ENCODE data around the gene ABTB2.

ABTB2 gene

GRCh38 chr11:34359548-34359891 is 1.7 kb upstream of the ABTB2 start:
- DNase-seq = no peak

GRCh38 chr11:34358728-34359547 is 1.1 kb upstream of the ABTB2 start:
- DNase-seq = peak; percentile 75 to 88

GRCh38 chr11:34358258-34358727 is 483 bp upstream of the ABTB2 start:
- no peak for DNase-seq

GRCh38 chr11:34356913-34357700 is 703 bp downstream of the ABTB2 start:
- DNase-seq = peak; percentile 35 to 54

- no peak for DNase-seq
Observed at GRCh38 chr11:34356576-34356912, 1.3 kb downstream of the ABTB2 start.

- no peak for DNase-seq
Observed at GRCh38 chr11:34356130-34356529, 1.7 kb downstream of the ABTB2 start.

GRCh38 chr11:34355726-34356125 is 2.1 kb downstream of the ABTB2 start:
- no peak for DNase-seq

GRCh38 chr11:34354782-34355181 is 3.0 kb downstream of the ABTB2 start:
- no peak for DNase-seq

GRCh38 chr11:34353881-34354280 is 3.9 kb downstream of the ABTB2 start:
- DNase-seq = no peak

GRCh38 chr11:34351687-34352469 is 5.9 kb downstream of the ABTB2 start:
- DNase-seq = no peak

- no peak for DNase-seq
Observed at GRCh38 chr11:34351051-34351450, 6.8 kb downstream of the ABTB2 start.

GRCh38 chr11:34349882-34350281 is 7.9 kb downstream of the ABTB2 start:
- DNase-seq = no peak

- no peak for DNase-seq
Observed at GRCh38 chr11:34348919-34349318, 8.9 kb downstream of the ABTB2 start.

GRCh38 chr11:34348096-34348495 is 9.7 kb downstream of the ABTB2 start:
- no peak for DNase-seq

GRCh38 chr11:34346551-34346950 is 11.3 kb downstream of the ABTB2 start:
- DNase-seq = no peak

GRCh38 chr11:34345991-34346480 is 11.8 kb downstream of the ABTB2 start:
- no peak for DNase-seq

GRCh38 chr11:34345540-34345876 is 12.3 kb downstream of the ABTB2 start:
- no peak for DNase-seq

- peak; percentile 43 to 47 for DNase-seq
Observed at GRCh38 chr11:34344768-34345539, 12.9 kb downstream of the ABTB2 start.

GRCh38 chr11:34344410-34344767 is 13.4 kb downstream of the ABTB2 start:
- no peak for DNase-seq

GRCh38 chr11:34343686-34344085 is 14.1 kb downstream of the ABTB2 start:
- DNase-seq = no peak

- no peak for DNase-seq
Observed at GRCh38 chr11:34343153-34343552, 14.7 kb downstream of the ABTB2 start.

- DNase-seq = peak in 1 of 2 donors; percentile 18
Observed at GRCh38 chr11:34341931-34342533, 15.8 kb downstream of the ABTB2 start.

Measured in inflammatory macrophage (primary cell).